Activated naive CD4-positive, alpha-beta T cell treated with anti-CD3 and anti-CD28 coated beads for 36 hours (primary cell): Measurements from ENCODE around the gene SLC2A14. TPM values are rescaled to one million over a fixed set of nuclear protein-coding genes. Genes with fewer than 3 reads are reported as not detected.
"Not testable (repeated sequence)": the region's sequence is repeated elsewhere in the genome, so short reads cannot be mapped to it uniquely, and the experiment has no call there.

Experiments used
- CTCF ChIA-PET: fragments of 350-600 bp; sonication (Branson Sonifier 250); formaldehyde crosslinking; loops from one replicate; lab custom pipeline; 2021; ENCODE audit warnings: antibody characterized with exemption; lab: Charles Lee
- DNase-seq: peaks from one replicate; pipeline ENCODE4 v3.0.0-alpha.2; 2020
- H3K27ac Mint-ChIP-seq: one replicate; pipeline ENCODE4 v1.8.0; 2021; ENCODE audit warnings: mild to moderate bottlenecking, mixed read lengths
- H3K27me3 Mint-ChIP-seq: one replicate; pipeline ENCODE4 v1.8.0; 2021; ENCODE audit warnings: low read depth, mixed read lengths
- H3K36me3 Mint-ChIP-seq: one replicate; pipeline ENCODE4 v1.8.0; 2021; ENCODE audit warnings: low read depth, mixed read lengths
- H3K4me1 Mint-ChIP-seq: one replicate; pipeline ENCODE4 v1.8.0; 2021; ENCODE audit warnings: low read depth, mixed read lengths
- H3K4me3 Mint-ChIP-seq: one replicate; pipeline ENCODE4 v1.8.0; 2021; ENCODE audit warnings: mild to moderate bottlenecking, moderate library complexity, mixed read lengths
- H3K9me3 Mint-ChIP-seq: one replicate; pipeline ENCODE4 v1.8.0; 2021; ENCODE audit warnings: mixed read lengths
- intact Hi-C: fragments of 100-400 bp; cut with micrococcal nuclease; formaldehyde crosslinking; loops from one replicate; pipeline ENCODE4 v1.15.1; 2023
- total RNA-seq, 2 experiments: library from RNA; stranded (reverse); gene quantifications; one replicate each; pipeline ENCODE4 v1.2.3, GENCODE V29; 2021

Gene SLC2A14
- total RNA-seq, 2 experiments from 2014 or later: 8.8 to 9.8 TPM

- H3K9me3 Mint-ChIP-seq, H3K27ac Mint-ChIP-seq, H3K36me3 Mint-ChIP-seq, intact Hi-C loops, DNase-seq, CTCF ChIA-PET, H3K27me3 Mint-ChIP-seq, H3K4me3 Mint-ChIP-seq, H3K4me1 Mint-ChIP-seq: not testable (repeated sequence)
Measured at GRCh38 chr12:7902416-7902815, 29.7 kb upstream of the SLC2A14 start.

- no peaks in the 10 kb centered on the region for H3K27me3 Mint-ChIP-seq
- no peak overlapping the region for H3K27ac Mint-ChIP-seq
- no peak for DNase-seq
- no peaks in the 10 kb centered on the region for H3K4me1 Mint-ChIP-seq
- no peaks in the 10 kb centered on the region for H3K9me3 Mint-ChIP-seq
- intact Hi-C loops: no loop called here
- CTCF ChIA-PET: interaction anchor here (0.6 kb wide), 1 partner anchor 15 kb away, joined by 5 read pairs; no protein-coding TSS in a partner anchor
- no peaks in the 10 kb centered on the region for H3K36me3 Mint-ChIP-seq
- H3K4me3 Mint-ChIP-seq: no peak overlapping the region
Measured at GRCh38 chr12:7899755-7900154, 27.0 kb upstream of the SLC2A14 start.

- H3K9me3 Mint-ChIP-seq, H3K36me3 Mint-ChIP-seq, intact Hi-C loops, H3K4me3 Mint-ChIP-seq, H3K4me1 Mint-ChIP-seq, DNase-seq, H3K27ac Mint-ChIP-seq, H3K27me3 Mint-ChIP-seq: not testable (repeated sequence)
- CTCF ChIA-PET: interaction anchor here (0.7 kb wide), 1 partner anchor 64 kb away, joined by 3 read pairs; no protein-coding TSS in a partner anchor
Measured at GRCh38 chr12:7896726-7897125, 24.0 kb upstream of the SLC2A14 start.

GRCh38 chr12:7892186-7892980, 19.7 kb upstream of the SLC2A14 start:
- DNase-seq: no peak
- H3K27ac Mint-ChIP-seq: no peak overlapping the region
- CTCF ChIA-PET: interaction anchor here (0.6 kb wide), 1 partner anchor 482 kb away, joined by 4 read pairs; no protein-coding TSS in a partner anchor
- intact Hi-C loops: no loop called here
- H3K36me3 Mint-ChIP-seq: no peaks in the 10 kb centered on the region
- no peaks in the 10 kb centered on the region for H3K9me3 Mint-ChIP-seq
- H3K4me3 Mint-ChIP-seq: no peak overlapping the region
- no peaks in the 10 kb centered on the region for H3K4me1 Mint-ChIP-seq
- no peaks in the 10 kb centered on the region for H3K27me3 Mint-ChIP-seq

GRCh38 chr12:7884689-7885088, 12.0 kb upstream of the SLC2A14 start:
- Mint-ChIP-seq H3K4me3 (no peak overlapping the region), H3K27me3 (no peaks in the 10 kb centered on the region), H3K27ac (no peak overlapping the region), H3K4me1 (no peaks in the 10 kb centered on the region), H3K36me3 (no peaks in the 10 kb centered on the region), H3K9me3 (no peaks in the 10 kb centered on the region)
- DNase-seq: no peak
- CTCF ChIA-PET: interaction anchor here (0.6 kb wide), 1 partner anchor 15 kb away, joined by 5 read pairs; no protein-coding TSS in a partner anchor
- intact Hi-C loops: no loop called here

- H3K9me3 Mint-ChIP-seq, intact Hi-C loops, H3K27me3 Mint-ChIP-seq, DNase-seq, H3K36me3 Mint-ChIP-seq, H3K4me3 Mint-ChIP-seq, H3K27ac Mint-ChIP-seq, H3K4me1 Mint-ChIP-seq: not testable (repeated sequence)
- CTCF ChIA-PET: interaction anchor here (0.6 kb wide), 2 partner anchors 56 to 188 kb away, joined by 3 read pairs; no protein-coding TSS in a partner anchor
Measured at GRCh38 chr12:7881736-7882120, 9.0 kb upstream of the SLC2A14 start.

- H3K4me1 Mint-ChIP-seq, H3K9me3 Mint-ChIP-seq, intact Hi-C loops, H3K36me3 Mint-ChIP-seq, H3K4me3 Mint-ChIP-seq, DNase-seq, H3K27me3 Mint-ChIP-seq, H3K27ac Mint-ChIP-seq: not testable (repeated sequence)
- CTCF ChIA-PET: interaction anchor here (0.6 kb wide), 1 partner anchor 189 kb away, joined by 3 read pairs; no protein-coding TSS in a partner anchor
Measured at GRCh38 chr12:7880952-7881735, 8.4 kb upstream of the SLC2A14 start.

- no peaks in the 10 kb centered on the region for H3K4me1 Mint-ChIP-seq
- CTCF ChIA-PET: no interaction called here
- H3K4me3 Mint-ChIP-seq: no peak overlapping the region
- no peaks in the 10 kb centered on the region for H3K9me3 Mint-ChIP-seq
- H3K27ac Mint-ChIP-seq: no peak overlapping the region
- DNase-seq: no peak
- intact Hi-C loops: no loop called here
- no peaks in the 10 kb centered on the region for H3K36me3 Mint-ChIP-seq
- no peaks in the 10 kb centered on the region for H3K27me3 Mint-ChIP-seq
Measured at GRCh38 chr12:7879246-7879645, 6.5 kb upstream of the SLC2A14 start.

- no peak overlapping the region for H3K27ac Mint-ChIP-seq
- no peak for DNase-seq
- no peaks in the 10 kb centered on the region for H3K9me3 Mint-ChIP-seq
- CTCF ChIA-PET: no interaction called here
- H3K27me3 Mint-ChIP-seq: peaks cover 9% of the 10 kb centered on the region
- H3K36me3 Mint-ChIP-seq: no peaks in the 10 kb centered on the region
- no peaks in the 10 kb centered on the region for H3K4me1 Mint-ChIP-seq
- intact Hi-C loops: no loop called here
- H3K4me3 Mint-ChIP-seq: no peak overlapping the region
Measured at GRCh38 chr12:7877420-7877819, 4.7 kb upstream of the SLC2A14 start.

GRCh38 chr12:7870335-7870734, 2.4 kb downstream of the SLC2A14 start:
- no peak overlapping the region for H3K27ac Mint-ChIP-seq
- no peak for DNase-seq
- intact Hi-C loops: no loop called here
- no peak overlapping the region for H3K4me3 Mint-ChIP-seq
- H3K36me3 Mint-ChIP-seq: no peaks in the 10 kb centered on the region
- no peaks in the 10 kb centered on the region for H3K4me1 Mint-ChIP-seq
- H3K27me3 Mint-ChIP-seq: peaks cover 29% of the 10 kb centered on the region
- no peaks in the 10 kb centered on the region for H3K9me3 Mint-ChIP-seq
- CTCF ChIA-PET: interaction anchor here (0.9 kb wide), 1 partner anchor 8 kb away, joined by 3 read pairs; no protein-coding TSS in a partner anchor

- CTCF ChIA-PET: no interaction called here
Measured at GRCh38 chr12:7869137-7869536, 3.6 kb downstream of the SLC2A14 start.

GRCh38 chr12:7868391-7868790, 4.3 kb downstream of the SLC2A14 start:
- no peaks in the 10 kb centered on the region for H3K36me3 Mint-ChIP-seq
- intact Hi-C loops: no loop called here
- H3K27me3 Mint-ChIP-seq: peaks cover 25% of the 10 kb centered on the region
- DNase-seq: no peak
- H3K27ac Mint-ChIP-seq: no peak overlapping the region
- H3K4me1 Mint-ChIP-seq: no peaks in the 10 kb centered on the region
- no peaks in the 10 kb centered on the region for H3K9me3 Mint-ChIP-seq
- CTCF ChIA-PET: no interaction called here
- no peak overlapping the region for H3K4me3 Mint-ChIP-seq

More at GRCh38 chr12:7869137-7869536, 3.6 kb downstream of the SLC2A14 start:
- no peak for DNase-seq
- Mint-ChIP-seq H3K27me3 (peaks cover 29% of the 10 kb centered on the region), H3K36me3 (no peaks in the 10 kb centered on the region), H3K4me1 (no peaks in the 10 kb centered on the region), H3K27ac (no peak overlapping the region), H3K4me3 (no peak overlapping the region), H3K9me3 (no peaks in the 10 kb centered on the region)
- intact Hi-C loops: no loop called here
